RPMI8226 (cell line): ENCODE results near the gene CCDC117.

Experiments
- DNase-seq: peaks from one replicate; pipeline ENCODE4 v3.0.0-alpha.2; 2015

The CCDC117 gene

GRCh38 chr22:28831140-28832072 lies 58.9 kb downstream of the CCDC117 start:
- DNase-seq: no peak

- no peak for DNase-seq
Measured at GRCh38 chr22:28832731-28833130, 60.2 kb downstream of the CCDC117 start.

GRCh38 chr22:28833276-28833923 lies 60.9 kb downstream of the CCDC117 start:
- DNase-seq: no peak

GRCh38 chr22:28835630-28836189 lies 63.2 kb downstream of the CCDC117 start:
- no peak for DNase-seq

- no peak for DNase-seq
Measured at GRCh38 chr22:28837640-28838039, 65.1 kb downstream of the CCDC117 start.
